Articular chondrocyte of knee joint (primary cell): ENCODE measurements around the gene UHRF1. TPM values are rescaled to one million over a fixed set of nuclear protein-coding genes. Genes with fewer than 3 reads are reported as not detected.

Experiments used
- small RNA-seq: library from RNA; depleted of rRNA; stranded (forward); fragments of <200 nt; gene quantifications from one replicate; pipeline ENCODE3, GENCODE V24; 2012
- total RNA-seq: library from RNA; depleted of rRNA; stranded (reverse); fragments of >200 nt; gene quantifications from 2 replicates; pipeline ENCODE4 v1.2.3, GENCODE V29; 2012

The UHRF1 gene
- 13.2 and 17.9 TPM in 2 replicates for total RNA-seq

GRCh38 chr19:4909156-4909896, at the start of gene UHRF1:
Gene UHRF1 (plus strand): TSS chr19:4909501. CDS start chr19:4910886, 1,385 bp downstream.

DNA sequence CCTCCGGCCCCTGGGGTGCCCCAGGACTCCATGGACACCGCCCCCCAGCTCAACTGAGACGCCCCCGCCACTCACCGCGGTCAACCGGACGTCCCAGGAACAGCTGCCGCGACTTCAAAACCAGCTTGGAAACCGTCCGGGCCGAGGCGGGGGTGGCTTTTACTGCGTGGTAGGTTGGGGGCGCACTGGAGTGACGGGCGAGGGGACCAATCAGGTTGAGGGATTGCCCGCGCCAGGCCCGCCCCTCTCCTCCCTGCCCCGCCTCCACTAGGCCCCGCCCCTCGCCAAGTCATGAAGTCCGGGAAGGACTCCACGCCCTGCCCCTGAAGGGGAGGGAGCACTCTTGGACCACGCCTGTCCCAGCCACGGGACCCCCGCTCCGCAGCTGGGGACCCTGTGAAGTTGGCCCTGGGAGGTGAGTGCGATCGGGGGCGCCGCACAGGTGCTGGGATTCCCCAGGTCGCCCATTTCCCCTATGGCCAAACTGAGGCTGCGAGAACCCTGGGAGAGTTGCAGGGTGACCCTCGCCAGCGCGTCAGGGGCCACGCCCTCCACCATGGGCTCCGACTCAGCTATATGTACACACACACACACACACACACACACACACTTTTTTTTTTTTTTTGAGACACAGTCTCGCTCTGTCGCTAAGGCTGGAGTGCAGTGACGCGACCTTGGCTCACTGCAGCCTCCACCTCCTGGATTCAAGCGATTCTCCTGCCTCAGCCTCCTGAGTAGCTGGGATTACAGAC, 41.6 kb upstream of the UHRF1 start, which contains the start of gene PLIN3:
PLIN3 (minus strand) TSS at position 134 of the 752 bp plus-strand sequence. CDS start 6,273 bp downstream, outside the sequence.

GRCh38 chr19:4902796-4903195, 6.5 kb upstream of the UHRF1 start, which contains the start of gene ARRDC5:
Gene ARRDC5 (minus strand): TSS chr19:4902896. CDS start chr19:4902825, 71 bp downstream.

GRCh38 chr19:4968462-4969291, 59.4 kb downstream of the UHRF1 start, which contains the start of gene KDM4B:
Gene KDM4B (plus strand): TSS chr19:4969113. CDS start chr19:5032891, 63,778 bp downstream.

Small RNA genes within 50 kb of the gene (small RNA-seq; reads per million reads assigned to genes)
- not detected for gene MIR4747

Other genes starting within 250 kb of the UHRF1 start
- 133 and 176 TPM in 2 replicates for gene MYDGF, start 239.2 kb upstream of the UHRF1 start, total RNA-seq
- 31.2 and 42.4 TPM in 2 replicates for gene DPP9, start 185.7 kb upstream of the UHRF1 start, total RNA-seq
- 8.4 and 8.5 TPM in 2 replicates for gene FEM1A, start 117.8 kb upstream of the UHRF1 start, total RNA-seq
- 1.7 and 1.8 TPM in 2 replicates for gene TICAM1, start 77.8 kb upstream of the UHRF1 start, total RNA-seq
- gene PLIN3, start 41.8 kb upstream of the UHRF1 start, total RNA-seq, result 265 and 328 TPM in 2 replicates
- gene ARRDC5, start 6.6 kb upstream of the UHRF1 start, total RNA-seq, result 0.11 TPM in 1 of 2 replicates, not detected in the other
- gene KDM4B, start 59.6 kb downstream of the UHRF1 start, total RNA-seq, result 21.2 and 23.6 TPM in 2 replicates